ENCODE data around the gene NR4A1.

Gene NR4A1

DNA sequence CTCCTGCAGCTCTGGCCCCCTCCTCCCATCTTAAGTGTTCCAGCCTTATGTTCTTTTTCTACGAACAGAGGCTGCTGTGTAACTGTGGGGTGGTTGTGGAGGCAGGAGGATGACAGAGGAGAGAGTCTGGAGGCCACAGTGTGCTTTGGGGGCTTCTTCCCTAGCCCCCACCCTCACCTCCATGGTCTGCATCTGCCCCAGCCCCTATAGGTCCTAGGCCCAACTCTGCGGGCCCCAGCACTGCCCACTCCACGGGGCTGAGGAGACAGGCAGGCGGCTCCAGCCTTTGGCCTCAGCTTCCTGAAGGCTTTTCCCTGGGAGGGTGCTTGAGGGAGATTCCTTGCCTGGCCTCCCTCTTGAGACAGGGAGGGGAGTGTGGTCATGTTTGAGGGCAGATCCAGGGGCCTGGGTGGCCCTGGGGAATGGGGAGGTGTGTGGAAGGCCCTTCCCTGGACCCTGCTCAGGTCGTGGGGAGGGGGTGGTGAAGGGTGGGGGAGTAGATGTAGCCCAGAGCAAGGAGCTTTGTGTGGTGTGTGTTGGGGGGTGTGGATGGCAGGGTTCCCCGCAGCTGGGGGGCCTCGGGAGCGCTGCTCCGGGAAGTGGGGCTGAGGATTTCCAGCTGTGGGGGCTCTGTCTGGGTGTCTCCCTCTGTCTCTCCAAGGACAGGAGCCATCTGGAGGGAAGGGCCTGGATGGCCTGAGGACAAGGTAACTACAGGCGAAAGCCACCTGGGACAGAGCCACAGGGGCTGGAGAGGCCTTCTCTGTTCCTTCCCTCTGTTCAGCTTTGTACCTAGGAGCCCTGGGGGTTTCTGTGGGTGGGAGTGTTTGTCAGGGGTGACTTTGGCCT, 29.4 kb downstream of the NR4A1 start:
- Histone ChIP-seq H3K4me3 (ENCODE audit: low read length) (no peak overlapping the region), H3K4me1 (ENCODE audit: control insufficient read depth, low read depth, low read length) (peaks cover 9% of the 10 kb centered on the region), H3K9me3 (ENCODE audit: control insufficient read depth, low read depth, low read length) (no peaks in the 10 kb centered on the region), H3K27ac (ENCODE audit: low read length) (no peak overlapping the region), H3K27me3 (ENCODE audit: control insufficient read depth, insufficient read depth, low read length) (no peaks in the 10 kb centered on the region), H3K36me3 (ENCODE audit: control insufficient read depth, low read depth, low read length) (peaks cover 31% of the 10 kb centered on the region), H3K9ac (ENCODE audit: low read length) (no peak overlapping the region)

- Histone ChIP-seq H3K4me3 (ENCODE audit: low read length) (no peak overlapping the region), H3K36me3 (ENCODE audit: control insufficient read depth, low read depth, low read length) (peaks cover 26% of the 10 kb centered on the region), H3K9ac (ENCODE audit: low read length) (no peak overlapping the region), H3K4me1 (ENCODE audit: control insufficient read depth, low read depth, low read length) (peaks cover 9% of the 10 kb centered on the region), H3K27me3 (ENCODE audit: control insufficient read depth, insufficient read depth, low read length) (no peaks in the 10 kb centered on the region), H3K27ac (ENCODE audit: low read length) (no peak overlapping the region), H3K9me3 (ENCODE audit: control insufficient read depth, low read depth, low read length) (no peaks in the 10 kb centered on the region)
Observed at GRCh38 chr12:52081263-52081733, 30.1 kb downstream of the NR4A1 start.

- no peaks in the 10 kb centered on the region for H3K9me3 ChIP-seq (ENCODE audit: control insufficient read depth, low read depth, low read length)
- H3K4me1 ChIP-seq (ENCODE audit: control insufficient read depth, low read depth, low read length) = peaks cover 9% of the 10 kb centered on the region
- H3K27ac ChIP-seq (ENCODE audit: low read length) = no peak overlapping the region
- no peak overlapping the region for H3K4me3 ChIP-seq (ENCODE audit: low read length)
- H3K9ac ChIP-seq (ENCODE audit: low read length) = no peak overlapping the region
- H3K27me3 ChIP-seq (ENCODE audit: control insufficient read depth, insufficient read depth, low read length) = no peaks in the 10 kb centered on the region
- peaks cover 17% of the 10 kb centered on the region for H3K36me3 ChIP-seq (ENCODE audit: control insufficient read depth, low read depth, low read length)
Observed at GRCh38 chr12:52082026-52082668, 30.9 kb downstream of the NR4A1 start.

DNA sequence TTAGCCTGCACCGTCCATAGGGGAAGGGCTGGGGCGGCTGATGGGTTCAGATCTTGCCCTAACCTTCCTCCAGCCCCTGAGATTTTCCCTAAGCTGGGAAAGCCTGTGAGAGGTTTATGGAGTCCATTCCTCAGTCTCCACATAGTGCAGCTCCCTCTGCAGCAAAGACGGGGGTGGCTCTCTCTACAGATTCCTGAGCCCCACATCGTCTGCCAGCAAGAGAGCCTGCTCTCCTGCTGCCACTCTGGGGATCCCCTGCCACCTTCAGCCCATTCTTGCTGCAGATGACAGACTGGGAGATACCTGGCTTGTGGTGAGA, 31.4 kb downstream of the NR4A1 start:
- Histone ChIP-seq H3K27me3 (ENCODE audit: control insufficient read depth, insufficient read depth, low read length) (no peaks in the 10 kb centered on the region), H3K9me3 (ENCODE audit: control insufficient read depth, low read depth, low read length) (no peaks in the 10 kb centered on the region), H3K27ac (ENCODE audit: low read length) (no peak overlapping the region), H3K9ac (ENCODE audit: low read length) (no peak overlapping the region), H3K36me3 (ENCODE audit: control insufficient read depth, low read depth, low read length) (peaks cover 15% of the 10 kb centered on the region), H3K4me3 (ENCODE audit: low read length) (no peak overlapping the region), H3K4me1 (ENCODE audit: control insufficient read depth, low read depth, low read length) (peaks cover 9% of the 10 kb centered on the region)

DNA sequence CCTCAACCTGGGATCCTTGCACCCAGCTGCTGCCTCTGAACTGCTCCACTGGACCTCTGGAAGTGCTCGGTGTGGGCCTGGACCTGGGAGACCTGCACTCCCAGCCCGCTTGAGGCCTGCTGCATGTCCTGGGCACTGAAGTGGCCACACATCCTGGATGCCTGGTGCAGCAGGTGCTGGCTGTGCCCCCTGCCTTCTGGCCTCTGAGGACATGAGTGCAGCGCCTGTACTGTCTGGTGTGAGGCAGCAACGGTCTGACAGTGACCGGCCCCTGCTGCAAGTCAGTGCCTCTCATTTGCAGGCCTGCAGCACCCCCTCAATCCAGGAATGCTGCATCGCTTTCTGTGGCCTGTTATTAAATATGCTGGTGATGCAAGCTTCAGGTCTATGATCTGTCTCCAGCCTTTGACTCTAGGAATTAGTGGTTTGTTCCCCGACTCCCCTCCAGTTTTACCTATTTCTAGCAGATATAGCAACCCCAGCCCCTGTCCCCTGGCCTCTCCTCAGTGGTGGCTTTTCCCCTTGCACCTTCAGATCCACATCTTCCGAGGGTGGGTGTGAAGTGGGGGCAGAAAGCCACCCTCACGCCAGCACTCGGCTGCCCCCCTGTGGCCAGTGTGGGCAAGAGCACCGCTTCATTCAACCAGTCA, 31.9 kb downstream of the NR4A1 start:
- H3K36me3 ChIP-seq (ENCODE audit: control insufficient read depth, low read depth, low read length) = peaks cover 11% of the 10 kb centered on the region
- H3K9ac ChIP-seq (ENCODE audit: low read length) = no peak overlapping the region
- no peak overlapping the region for H3K4me3 ChIP-seq (ENCODE audit: low read length)
- peaks cover 9% of the 10 kb centered on the region for H3K4me1 ChIP-seq (ENCODE audit: control insufficient read depth, low read depth, low read length)
- H3K27ac ChIP-seq (ENCODE audit: low read length) = no peak overlapping the region
- no peaks in the 10 kb centered on the region for H3K27me3 ChIP-seq (ENCODE audit: control insufficient read depth, insufficient read depth, low read length)
- H3K9me3 ChIP-seq (ENCODE audit: control insufficient read depth, low read depth, low read length) = no peaks in the 10 kb centered on the region

- no peaks in the 10 kb centered on the region for H3K9me3 ChIP-seq (ENCODE audit: control insufficient read depth, low read depth, low read length)
- H3K9ac ChIP-seq (ENCODE audit: low read length) = no peak overlapping the region
- no peaks in the 10 kb centered on the region for H3K27me3 ChIP-seq (ENCODE audit: control insufficient read depth, insufficient read depth, low read length)
- peaks cover 9% of the 10 kb centered on the region for H3K4me1 ChIP-seq (ENCODE audit: control insufficient read depth, low read depth, low read length)
- H3K36me3 ChIP-seq (ENCODE audit: control insufficient read depth, low read depth, low read length) = peaks cover 6% of the 10 kb centered on the region
- H3K27ac ChIP-seq (ENCODE audit: low read length) = no peak overlapping the region
- H3K4me3 ChIP-seq (ENCODE audit: low read length) = no peak overlapping the region
Observed at GRCh38 chr12:52083638-52083996, 32.4 kb downstream of the NR4A1 start.

GRCh38 chr12:52084491-52085231, 33.4 kb downstream of the NR4A1 start:
- Histone ChIP-seq H3K4me3 (ENCODE audit: low read length) (no peak overlapping the region), H3K4me1 (ENCODE audit: control insufficient read depth, low read depth, low read length) (peaks cover 9% of the 10 kb centered on the region), H3K9ac (ENCODE audit: low read length) (no peak overlapping the region), H3K27me3 (ENCODE audit: control insufficient read depth, insufficient read depth, low read length) (no peaks in the 10 kb centered on the region), H3K27ac (ENCODE audit: low read length) (no peak overlapping the region), H3K9me3 (ENCODE audit: control insufficient read depth, low read depth, low read length) (no peaks in the 10 kb centered on the region), H3K36me3 (ENCODE audit: control insufficient read depth, low read depth, low read length) (no peaks in the 10 kb centered on the region)

GRCh38 chr12:52085682-52086180, 34.5 kb downstream of the NR4A1 start:
- no peak overlapping the region for H3K27ac ChIP-seq (ENCODE audit: low read length)

DNA sequence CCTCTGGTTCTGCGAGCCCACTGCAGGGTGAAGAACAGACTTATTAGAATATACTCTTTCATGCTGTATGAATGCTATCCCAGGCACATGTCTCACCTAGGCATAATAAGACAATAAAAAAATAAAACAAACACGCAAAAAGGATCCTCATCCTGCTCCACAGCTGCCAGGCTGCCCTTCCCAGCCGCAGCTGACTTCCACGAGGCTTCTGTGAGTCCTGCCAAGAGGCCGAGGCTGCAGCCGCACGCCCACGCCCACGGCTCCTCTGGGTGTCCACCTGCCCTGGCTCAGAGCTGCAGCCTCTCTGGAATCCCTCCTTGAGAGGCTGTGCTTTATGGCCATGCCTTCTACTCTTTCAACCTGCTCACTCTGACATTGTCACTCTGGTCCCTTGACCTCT, 35.1 kb downstream of the NR4A1 start:
- H3K4me3 ChIP-seq (ENCODE audit: low read length) = no peak overlapping the region
- no peaks in the 10 kb centered on the region for H3K36me3 ChIP-seq (ENCODE audit: control insufficient read depth, low read depth, low read length)
- H3K9me3 ChIP-seq (ENCODE audit: control insufficient read depth, low read depth, low read length) = no peaks in the 10 kb centered on the region
- peaks cover 13% of the 10 kb centered on the region for H3K4me1 ChIP-seq (ENCODE audit: control insufficient read depth, low read depth, low read length)
- no peak overlapping the region for H3K27ac ChIP-seq (ENCODE audit: low read length)
- no peaks in the 10 kb centered on the region for H3K27me3 ChIP-seq (ENCODE audit: control insufficient read depth, insufficient read depth, low read length)
- H3K9ac ChIP-seq (ENCODE audit: low read length) = no peak overlapping the region

More at GRCh38 chr12:52085682-52086180, 34.5 kb downstream of the NR4A1 start:
- no peak overlapping the region for H3K4me3 ChIP-seq (ENCODE audit: low read length)
- no peaks in the 10 kb centered on the region for H3K9me3 ChIP-seq (ENCODE audit: control insufficient read depth, low read depth, low read length)
- H3K27me3 ChIP-seq (ENCODE audit: control insufficient read depth, insufficient read depth, low read length) = no peaks in the 10 kb centered on the region
- H3K9ac ChIP-seq (ENCODE audit: low read length) = no peak overlapping the region
- H3K36me3 ChIP-seq (ENCODE audit: control insufficient read depth, low read depth, low read length) = no peaks in the 10 kb centered on the region
- H3K4me1 ChIP-seq (ENCODE audit: control insufficient read depth, low read depth, low read length) = peaks cover 9% of the 10 kb centered on the region

DNA sequence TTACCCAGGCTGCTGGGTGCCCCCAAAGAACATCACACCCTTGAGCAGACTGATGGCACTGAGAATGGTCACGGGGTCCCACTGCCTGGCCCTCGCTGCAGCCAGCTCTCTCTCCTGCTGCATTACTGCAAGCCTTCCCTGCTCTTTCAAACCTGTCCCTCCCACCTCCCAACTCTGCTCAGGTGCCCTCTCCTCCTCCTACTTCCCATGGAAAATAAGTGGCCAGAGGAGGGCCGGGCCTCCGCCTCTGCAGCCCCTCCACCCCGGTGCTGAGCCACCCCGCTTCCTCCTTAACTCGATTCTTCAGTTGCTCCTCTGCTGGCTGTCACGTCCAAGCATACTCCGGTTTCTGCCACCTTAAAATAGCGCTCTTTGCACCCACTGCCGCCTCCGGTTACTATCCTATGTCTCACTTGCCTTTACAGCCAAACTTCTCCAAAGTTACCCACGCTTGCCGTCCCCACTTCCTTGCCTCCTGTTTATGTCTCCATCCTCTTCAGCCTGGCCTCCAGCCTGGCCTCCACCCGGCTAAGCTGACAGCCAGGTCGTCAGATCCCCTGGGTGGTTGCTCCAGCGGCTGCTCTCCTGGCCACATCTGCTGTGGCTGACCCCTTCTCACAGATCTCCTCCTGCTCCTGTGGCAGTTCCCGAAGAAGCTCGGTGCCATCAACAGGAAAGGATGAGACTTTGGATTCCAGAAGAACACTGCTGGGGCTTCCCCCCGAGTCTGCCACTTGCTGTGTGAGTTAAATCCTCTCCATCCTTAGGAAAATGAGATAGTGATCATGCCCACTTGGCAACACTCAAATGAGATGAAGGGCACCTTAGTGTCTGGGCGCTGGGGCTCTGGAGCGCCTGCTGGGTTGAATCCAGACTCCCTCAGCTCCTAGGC, 35.9 kb downstream of the NR4A1 start:
- no peaks in the 10 kb centered on the region for H3K9me3 ChIP-seq (ENCODE audit: control insufficient read depth, low read depth, low read length)
- H3K4me1 ChIP-seq (ENCODE audit: control insufficient read depth, low read depth, low read length) = peaks cover 10% of the 10 kb centered on the region
- no peaks in the 10 kb centered on the region for H3K27me3 ChIP-seq (ENCODE audit: control insufficient read depth, insufficient read depth, low read length)
- H3K9ac ChIP-seq (ENCODE audit: low read length) = no peak overlapping the region
- no peaks in the 10 kb centered on the region for H3K36me3 ChIP-seq (ENCODE audit: control insufficient read depth, low read depth, low read length)
- no peak overlapping the region for H3K27ac ChIP-seq (ENCODE audit: low read length)
- no peak overlapping the region for H3K4me3 ChIP-seq (ENCODE audit: low read length)

All from iPS-18a (cell line).